HepG2 (cell line): ENCODE measurements around the gene DOCK1. TPM values are rescaled to one million over a fixed set of nuclear protein-coding genes. Genes with fewer than 3 reads are reported as not detected.

Experiments used
- ATAC-seq: fragments of 200-7000 bp; cut with Tn5 transposase; 3 replicates; pipeline ENCODE4 v1.9.1; 2020; ENCODE audit warnings: mild to moderate bottlenecking, moderate library complexity
- BruUV-seq: library from RNA; stranded (reverse); fragments of 400-500 nt; replicated peaks from 2 replicates; lab custom pipeline; 2021; lab: Mats Ljungman, UMichigan
- CTCF ChIA-PET: fragments of 300-600 bp; formaldehyde crosslinking; extraction: SDS; loops from one replicate; lab custom pipeline; 2021; ENCODE audit warnings: low total read pairs, inconsistent platforms, low intra/inter-chr PET ratio; lab: Yijun Ruan, JAX
- POLR2A ChIA-PET: fragments of 350-600 bp; sonication (Branson Sonifier 250); formaldehyde crosslinking; loops from one replicate; lab custom pipeline; 2020; ENCODE audit warnings: antibody characterized with exemption, inconsistent platforms; lab: Yijun Ruan, JAX
- DNase-seq: peaks from one replicate; pipeline ENCODE4 v3.0.0-alpha.2; 2015; ENCODE audit warnings: low spot score
- FAIRE-seq: peaks from 3 replicates; lab custom pipeline; 2011; peaks lifted over from hg19 to GRCh38; lab: Jason Lieb, UNC
- H2AFZ ChIP-seq: one replicate; pipeline ENCODE4 v1.6.1; 2011; ENCODE audit warnings: low read length, inconsistent platforms
- H3K27ac ChIP-seq: fragments of 300-600 bp; 3 replicates; pipeline ENCODE4 v1.8.0; 2011; ENCODE audit warnings: mixed run types, mild to moderate bottlenecking, mixed read lengths, low read length, inconsistent platforms; ENCODE audit not compliant: insufficient read depth; ENCODE audit errors: extremely low read length
- H3K27me3 ChIP-seq, 2 experiments: fragments of 200-600 bp in 1 of 2; 2 replicates in 1 of 2; 3 replicates in 1 of 2; pipeline versions ENCODE4 v1.6.0 to v1.8.0; 2011; ENCODE audit warnings: low read length in 2 of 2, mild to moderate bottlenecking in 2 of 2, moderate library complexity in 2 of 2, inconsistent platforms in 1 of 2; ENCODE audit not compliant: insufficient read depth in 2 of 2, control insufficient read depth in 1 of 2
- H3K36me3 ChIP-seq, 2 experiments: fragments of 200-600 bp in 1 of 2; replicated peaks in 1 of 2; 2 replicates in 1 of 2; 3 replicates in 1 of 2; pipeline versions ENCODE4 v1.5.1 to v1.8.0; 2011; ENCODE audit warnings: low read length in 2 of 2, inconsistent platforms in 1 of 2; ENCODE audit not compliant: insufficient read depth in 2 of 2, control insufficient read depth in 1 of 2
- H3K4me1 ChIP-seq: 2 replicates; pipeline ENCODE4 v1.5.1; 2012; ENCODE audit warnings: low read length, inconsistent platforms; ENCODE audit not compliant: insufficient read depth
- H3K4me2 ChIP-seq: 2 replicates; pipeline ENCODE4 v1.6.0; 2011; ENCODE audit warnings: low read depth, low read length, inconsistent platforms
- H3K4me3 ChIP-seq, 3 experiments: fragments of 200-600 bp in 1 of 3; sonication (generic), shearing (Covaris generic) in 1 of 3; replicated peaks in 1 of 3; 2 replicates each; pipeline ENCODE4 v1.5.1; 2011 to 2016; ENCODE audit warnings: low read length in 3 of 3, inconsistent platforms in 2 of 3, low read depth in 2 of 3, mild to moderate bottlenecking in 2 of 3, control low read depth in 1 of 3, mixed read lengths in 1 of 3; ENCODE audit not compliant: insufficient read depth in 1 of 3
- H3K79me2 ChIP-seq: one replicate; pipeline ENCODE4 v1.6.1; 2011; ENCODE audit warnings: low read length, inconsistent platforms; ENCODE audit not compliant: insufficient read depth
- H3K9ac ChIP-seq: 2 replicates; pipeline ENCODE4 v1.6.0; 2011; ENCODE audit warnings: mild to moderate bottlenecking, low read depth, low read length, inconsistent platforms; ENCODE audit not compliant: insufficient read depth
- H3K9me3 ChIP-seq: 2 replicates; pipeline ENCODE4 v1.5.1; 2012; ENCODE audit warnings: mild to moderate bottlenecking, low read length
- H4K20me1 ChIP-seq: 2 replicates; pipeline ENCODE4 v1.6.0; 2011; ENCODE audit warnings: inconsistent platforms, mild to moderate bottlenecking, low read length, moderate library complexity; ENCODE audit not compliant: insufficient read depth
- ETV6 ChIP-seq: sonication (generic); formaldehyde crosslinking; conservative IDR thresholded peaks from 2 replicates; pipeline ENCODE4 v1.4.0; 2020; ENCODE audit warnings: missing genetic modification reagents
- FLYWCH1 ChIP-seq: sonication (generic); formaldehyde crosslinking; IDR thresholded peaks from 2 replicates; pipeline ENCODE4 v1.8.1; 2023; ENCODE audit warnings: mild to moderate bottlenecking, missing genetic modification reagents
- HOXA9 ChIP-seq: sonication (generic); formaldehyde crosslinking; IDR thresholded peaks from 2 replicates; pipeline ENCODE4 v1.8.1; 2022; ENCODE audit warnings: missing genetic modification reagents, mild to moderate bottlenecking, moderate library complexity, borderline replicate concordance
- MED8 ChIP-seq: sonication (generic); formaldehyde crosslinking; IDR thresholded peaks from 2 replicates; pipeline ENCODE4 v1.8.1; 2023; ENCODE audit warnings: mild to moderate bottlenecking, missing genetic modification reagents; ENCODE audit not compliant: insufficient replicate concordance
- MNT ChIP-seq: fragments of 450-650 bp; IDR thresholded peaks from 2 replicates; pipeline ENCODE4 v1.6.1; 2016
- NFATC3 ChIP-seq: sonication (generic); formaldehyde crosslinking; IDR thresholded peaks from 2 replicates; pipeline ENCODE4 v1.5.1; 2020; ENCODE audit warnings: mild to moderate bottlenecking, missing genetic modification reagents
- PHF21A ChIP-seq: sonication (generic); formaldehyde crosslinking; IDR thresholded peaks from 2 replicates; pipeline ENCODE4 v1.5.0; 2020; ENCODE audit warnings: mild to moderate bottlenecking, missing genetic modification reagents
- TARDBP ChIP-seq: sonication (generic); formaldehyde crosslinking; IDR thresholded peaks from 2 replicates; pipeline ENCODE4 v1.8.0; 2022; ENCODE audit warnings: mild to moderate bottlenecking, missing genetic modification reagents
- TCF7 ChIP-seq: sonication (generic); IDR thresholded peaks from 2 replicates; pipeline ENCODE4 v1.6.1; 2016; ENCODE audit warnings: antibody characterized with exemption, low read depth
- ZBED4 ChIP-seq: sonication (generic); formaldehyde crosslinking; IDR thresholded peaks from 2 replicates; pipeline ENCODE4 v1.4.0; 2020; ENCODE audit warnings: missing genetic modification reagents, borderline replicate concordance
- ZFP1 ChIP-seq: IDR thresholded peaks from 2 replicates; pipeline ENCODE4 v1.6.1; 2016
- ZKSCAN1 ChIP-seq: fragments of 150-350 bp; IDR thresholded peaks from 2 replicates; pipeline ENCODE4 v1.6.1; 2014; ENCODE audit warnings: low read length
- ZSCAN12 ChIP-seq: sonication (generic); formaldehyde crosslinking; IDR thresholded peaks from 2 replicates; pipeline ENCODE4 v1.9.0; 2021; ENCODE audit warnings: mild to moderate bottlenecking, missing genetic modification reagents
- WGBS: methylation state at CpG from one replicate; pipeline ENCODE4 v1.1.6; 2017; ENCODE audit warnings: low lambda C conversion rate; 5-methylcytosine and 5-hydroxymethylcytosine counted together
- in situ Hi-C: cut with HindIII; loops from 2 replicates; pipeline ENCODE4 v1.10.0; 2017; ENCODE audit warnings: low pct_unique_long_range_greater_than_20kb; ENCODE audit not compliant: extremely low pct_ligation_motif_present
- intact Hi-C: fragments of 100-400 bp; cut with micrococcal nuclease; formaldehyde crosslinking; loops from one replicate; pipeline ENCODE4 v1.10.0; 2022; ENCODE audit not compliant: unreplicated experiment
- polyA plus RNA-seq, 8 experiments: library from polyadenylated mRNA; depleted of rRNA in 3 of 8; stranded (reverse) in 7 of 8; unstranded in 1 of 8; fragments of >200 nt; fragmentation: Illumina TruSeq in 4 of 8; extraction: Trizol in 4 of 8; gene quantifications; 2 replicates each; pipeline versions ENCODE4 v1.2.1 to v1.2.3, GENCODE V29; 2011 to 2016; ENCODE audit warnings: low read depth in 4 of 8, missing spikeins in 1 of 8, mixed read lengths in 1 of 8; ENCODE audit not compliant: insufficient read depth in 1 of 8
- total RNA-seq, 5 experiments: library from RNA; depleted of rRNA; stranded (reverse); fragments of >200 nt; fragmentation: Illumina TruSeq; extraction: Trizol; gene quantifications; 2 replicates each; pipeline ENCODE4 v1.2.3, GENCODE V29; 2016; ENCODE audit warnings: low read depth in 1 of 5

DOCK1 gene
- total and polyA plus RNA-seq, 2 of the 13 experiments (the other 11 are each of a cell fraction or from before 2014, with no cell fraction given) = 8.3 to 25.5 TPM

- intact Hi-C loops = no loop called here
- Histone ChIP-seq H2AFZ (no peak overlapping the region), H3K79me2 (no peaks in the 10 kb centered on the region), H3K4me3 (no peak overlapping the region), H3K9ac (no peak overlapping the region), H3K36me3 (peaks cover 7 to 9% of the 10 kb centered on the region in 2 experiments; a peak in 3 of 5 replicates), H3K4me1 (no peaks in the 10 kb centered on the region), H3K27me3 (no peaks in the 10 kb centered on the region), H4K20me1 (no peaks in the 10 kb centered on the region), H3K9me3 (no peaks in the 10 kb centered on the region), H3K4me2 (no peak overlapping the region)
- FAIRE-seq (no peak), ATAC-seq (no peak), DNase-seq (no peak)
- 96% methylated on average over 18 of the region's 18 CpGs for WGBS
- ChIA-PET POLR2A (no interaction called here), CTCF (no interaction called here)
- no TSS peak for BruUV-seq
- in situ Hi-C loops = no loop called here
- TF ChIP-seq ZFP1 = no peak
- TF ChIP-seq MNT = peak; percentile 98
- no peak for TF ChIP-seq NFATC3 (CRISPR knock-in tag)
- TF ChIP-seq TARDBP (CRISPR knock-in tag) = no peak
- TF ChIP-seq, all 625 proteins: peak for 1
- H3K27ac ChIP-seq = no peak overlapping the region
These were observed 523.3 kb downstream of the DOCK1 start for GRCh38 chr10:127428385-127428980.

GRCh38 chr10:127429601-127430312 lies 524.5 kb downstream of the DOCK1 start:
- POLR2A ChIA-PET = no interaction called here
- Histone ChIP-seq H3K9me3 (no peaks in the 10 kb centered on the region), H3K36me3 (peaks cover 7 to 9% of the 10 kb centered on the region in 2 experiments; a peak in 3 of 5 replicates), H3K79me2 (no peaks in the 10 kb centered on the region), H3K27ac (no peak overlapping the region), H4K20me1 (no peaks in the 10 kb centered on the region), H3K4me2 (no peak overlapping the region), H3K4me1 (no peaks in the 10 kb centered on the region), H3K9ac (no peak overlapping the region), H3K4me3 (no peak overlapping the region), H3K27me3 (no peaks in the 10 kb centered on the region), H2AFZ (no peak overlapping the region)
- 95% methylated on average over 10 of the region's 19 CpGs for WGBS
- CTCF ChIA-PET = no interaction called here
- in situ Hi-C loops (no loop called here), intact Hi-C loops (no loop called here)
- FAIRE-seq (no peak), DNase-seq (no peak), ATAC-seq (no peak)
- BruUV-seq = no TSS peak
- TF ChIP-seq FLYWCH1 (CRISPR knock-in tag) = no peak
- TF ChIP-seq ZBED4 = no peak
- TF ChIP-seq TCF7 = no peak
- no peak for TF ChIP-seq ZKSCAN1
- no peak for TF ChIP-seq MED8
- no peak for TF ChIP-seq ZSCAN12
- TF ChIP-seq PHF21A (CRISPR knock-in tag) = no peak
- TF ChIP-seq ETV6 = no peak
- no peak for TF ChIP-seq HOXA9
